GM23338 (cell line): Measurements from ENCODE around the gene MYOZ2. TPM values are rescaled to one million over a fixed set of nuclear protein-coding genes. Genes with fewer than 3 reads are reported as not detected.

Experiments
- ATAC-seq: fragments of 200-7000 bp; cut with Tn5 transposase; 3 replicates; pipeline ENCODE4 v1.9.1; 2020
- DNase-seq: peaks from one replicate; pipeline ENCODE4 v3.0.0-alpha.2; 2015; ENCODE audit warnings: low spot score
- H2AFZ ChIP-seq: fragments of 200-600 bp; sonication (generic); 2 replicates; pipeline ENCODE4 v1.8.0; 2016; ENCODE audit warnings: antibody characterized with exemption, mild to moderate bottlenecking, moderate library complexity
- H3F3A ChIP-seq: fragments of 200-600 bp; sonication (generic); replicated peaks from 2 replicates; pipeline ENCODE4 v1.8.0; 2017; ENCODE audit warnings: antibody characterized with exemption, mixed run types, low read depth
- H3K27ac ChIP-seq: fragments of 200-600 bp; sonication (generic); 2 replicates; pipeline ENCODE4 v1.6.1; 2016; ENCODE audit warnings: low read depth
- H3K27me3 ChIP-seq: fragments of 200-600 bp; sonication (generic); 2 replicates; pipeline ENCODE4 v1.8.0; 2016; ENCODE audit warnings: mild to moderate bottlenecking, mixed run types, moderate library complexity; ENCODE audit not compliant: insufficient read depth
- H3K36me3 ChIP-seq: fragments of 200-600 bp; sonication (generic); 2 replicates; pipeline ENCODE4 v1.8.0; 2016; ENCODE audit warnings: mild to moderate bottlenecking; ENCODE audit not compliant: insufficient read depth
- H3K4me1 ChIP-seq: fragments of 200-600 bp; sonication (generic); 2 replicates; pipeline ENCODE4 v1.8.0; 2016; ENCODE audit warnings: mild to moderate bottlenecking, moderate library complexity; ENCODE audit not compliant: insufficient read depth
- H3K4me2 ChIP-seq: fragments of 200-600 bp; sonication (generic); 2 replicates; pipeline ENCODE4 v1.7.1; 2017; ENCODE audit warnings: mixed run types
- H3K4me3 ChIP-seq: fragments of 200-600 bp; sonication (generic); 2 replicates; pipeline ENCODE4 v1.6.1; 2016; ENCODE audit warnings: mixed run types
- H3K79me2 ChIP-seq: fragments of 200-600 bp; sonication (generic); replicated peaks from 2 replicates; pipeline ENCODE4 v1.8.0; 2017; ENCODE audit warnings: mild to moderate bottlenecking; ENCODE audit not compliant: insufficient read depth
- H3K9me2 ChIP-seq: fragments of 200-600 bp; sonication (generic); 2 replicates; pipeline ENCODE4 v1.8.0; 2017; ENCODE audit not compliant: insufficient read depth
- H4K20me1 ChIP-seq: fragments of 200-600 bp; sonication (generic); replicated peaks from 2 replicates; pipeline ENCODE4 v1.8.0; 2017; ENCODE audit warnings: mild to moderate bottlenecking; ENCODE audit not compliant: insufficient read depth
- H3K27ac Mint-ChIP-seq: 2 replicates; pipeline ENCODE4 v1.8.0; 2020; ENCODE audit warnings: inconsistent platforms, mild to moderate bottlenecking, moderate library complexity, mixed read lengths
- H3K27me3 Mint-ChIP-seq: 3 replicates; pipeline ENCODE4 v1.8.0; 2022; ENCODE audit warnings: low read depth, mild to moderate bottlenecking, moderate library complexity, mixed read lengths, inconsistent platforms; ENCODE audit not compliant: insufficient read depth, poor library complexity
- H3K36me3 Mint-ChIP-seq: 3 replicates; pipeline ENCODE4 v1.8.0; 2021; ENCODE audit warnings: low read depth, mild to moderate bottlenecking, inconsistent platforms, moderate library complexity, mixed read lengths
- H3K4me1 Mint-ChIP-seq: 3 replicates; pipeline ENCODE4 v1.8.0; 2020; ENCODE audit warnings: mild to moderate bottlenecking, inconsistent platforms, mixed read lengths
- H3K4me3 Mint-ChIP-seq: 3 replicates; pipeline ENCODE4 v1.8.0; 2021; ENCODE audit warnings: moderate library complexity, mild to moderate bottlenecking, inconsistent platforms, mixed read lengths
- H3K9me3 Mint-ChIP-seq: 3 replicates; pipeline ENCODE4 v1.8.0; 2020; ENCODE audit warnings: moderate library complexity, mild to moderate bottlenecking, inconsistent platforms, mixed read lengths
- EZH2 ChIP-seq: fragments of 200-600 bp; sonication (generic); IDR thresholded peaks from one replicate; pipeline ENCODE4 v1.8.0; 2017; ENCODE audit warnings: antibody characterized with exemption, mild to moderate bottlenecking, low read depth; ENCODE audit not compliant: unreplicated experiment
- EZH2phosphoT487 ChIP-seq: fragments of 200-600 bp; sonication (generic); IDR thresholded peaks from one replicate; pipeline ENCODE4 v1.8.1; 2018; ENCODE audit warnings: antibody characterized with exemption; ENCODE audit not compliant: unreplicated experiment
- JUNB ChIP-seq: IDR thresholded peaks from one replicate; pipeline ENCODE4 v1.6.1; 2016; ENCODE audit warnings: antibody characterized with exemption; ENCODE audit not compliant: unreplicated experiment
- NANOG ChIP-seq: IDR thresholded peaks from 2 replicates; pipeline ENCODE4 v1.6.1; 2016; ENCODE audit warnings: antibody characterized with exemption, borderline replicate concordance
- POLR2AphosphoS5 ChIP-seq: IDR thresholded peaks from 2 replicates; pipeline ENCODE4 v1.6.1; 2016; ENCODE audit warnings: antibody characterized with exemption, low read depth
- STAT1 ChIP-seq: IDR thresholded peaks from one replicate; pipeline ENCODE4 v1.6.1; 2016; ENCODE audit warnings: antibody characterized with exemption; ENCODE audit not compliant: unreplicated experiment
- ZNF114 ChIP-seq: fragments of 250-450 bp; sonication (Bioruptor Pico); IDR thresholded peaks from 2 replicates; pipeline ENCODE4 v1.5.0; 2020; ENCODE audit warnings: mild to moderate bottlenecking, moderate library complexity
- ZNF331 ChIP-seq: fragments of 250-450 bp; sonication (Bioruptor Pico); IDR thresholded peaks from 2 replicates; pipeline ENCODE4 v1.5.0; 2020; ENCODE audit warnings: low read depth, mild to moderate bottlenecking, moderate library complexity
- long read RNA-seq: library from polyadenylated mRNA; unstranded; transcript quantifications from one replicate; pipeline ENCODE4 v2.0.0, GENCODE V29; 2020; ENCODE audit not compliant: unreplicated experiment
- polyA plus RNA-seq: library from polyadenylated mRNA; unstranded; fragments of >200 nt; fragmentation: Nextera tagmentation; extraction: Ambion mirVana; gene quantifications from 2 replicates; pipeline ENCODE4 v1.2.1, GENCODE V29; 2016
- total RNA-seq: library from RNA; depleted of rRNA; stranded (reverse); fragments of >200 nt; shearing (Covaris generic); gene quantifications from 2 replicates; pipeline ENCODE4 v1.2.3, GENCODE V29; 2014; rRNA removed
- TF ChIP-seq, protein P1 (sequence below): IDR thresholded peaks from 2 replicates; pipeline ENCODE4 v1.6.1; 2016; ENCODE audit warnings: antibody characterized with exemption
- TF ChIP-seq, protein P2 (sequence below), 2 experiments: fragments of 200-600 bp in 1 of 2; sonication (generic) in 1 of 2; conservative IDR thresholded peaks; 2 replicates each; pipeline versions ENCODE4 v1.5.1 to v1.6.1; 2016 to 2017; ENCODE audit warnings: antibody characterized with exemption in 2 of 2, low read depth in 2 of 2, mild to moderate bottlenecking in 2 of 2, moderate library complexity in 1 of 2
- TF ChIP-seq, protein P3 (sequence below): fragments of 250-450 bp; sonication (Bioruptor Pico); IDR thresholded peaks from 2 replicates; pipeline ENCODE4 v1.5.0; 2020; ENCODE audit warnings: mild to moderate bottlenecking, moderate library complexity
- TF ChIP-seq, protein P4 (sequence below): IDR thresholded peaks from one replicate; pipeline ENCODE4 v1.6.1; 2018; ENCODE audit warnings: antibody characterized with exemption; ENCODE audit not compliant: unreplicated experiment

Gene MYOZ2
- total RNA-seq: not detected in 2 replicates
- 0.10 TPM in 1 of 2 replicates, not detected in the other for polyA plus RNA-seq
- long read RNA-seq: 0 reads

DNA sequence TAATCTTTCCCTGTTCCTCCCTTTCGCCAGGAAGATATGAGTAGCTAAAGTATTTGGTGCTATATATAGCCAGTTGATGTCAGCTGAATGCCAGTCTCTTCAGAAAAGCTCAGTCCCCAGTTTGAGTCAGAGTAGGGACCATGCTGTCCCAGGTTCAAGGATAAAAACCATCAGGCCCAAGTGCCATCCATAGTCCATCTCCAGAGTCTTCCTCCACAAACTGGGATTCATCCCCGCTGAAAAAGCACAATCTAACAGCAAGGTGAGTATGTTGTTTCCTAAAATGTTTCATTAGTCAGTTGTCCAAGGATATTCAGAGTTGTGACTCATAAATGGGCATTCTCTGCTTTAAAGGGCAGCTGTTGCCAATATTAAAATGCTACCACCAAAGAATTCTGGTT is at the start of gene MYOZ2:
MYOZ2 (plus strand) TSS at position 112 of the 401 bp plus-strand sequence. CDS start 694 bp downstream, outside the sequence.
- DNase-seq (no peak), ATAC-seq (no peak)
- H3K4me1 Mint-ChIP-seq: peaks cover 3% of the 10 kb centered on the region
- no peak within 1 kb of the TSS for H3K27ac Mint-ChIP-seq
- H2AFZ ChIP-seq: peak within 1 kb of the TSS; percentile 20; the same call in 1 of the 2 replicates
- no peaks in the 10 kb centered on the region for H3K36me3 Mint-ChIP-seq
- H3K4me1 ChIP-seq: no peaks in the 10 kb centered on the region
- H3K4me3 Mint-ChIP-seq: no peak within 1 kb of the TSS
- no peaks in the 10 kb centered on the region for H3F3A ChIP-seq
- H3K27ac ChIP-seq: no peak within 1 kb of the TSS
- H4K20me1 ChIP-seq: no peaks in the 10 kb centered on the region
- H3K79me2 ChIP-seq: no peaks in the 10 kb centered on the region
- no peak for TF ChIP-seq STAT1
- TF ChIP-seq, protein P1, sequence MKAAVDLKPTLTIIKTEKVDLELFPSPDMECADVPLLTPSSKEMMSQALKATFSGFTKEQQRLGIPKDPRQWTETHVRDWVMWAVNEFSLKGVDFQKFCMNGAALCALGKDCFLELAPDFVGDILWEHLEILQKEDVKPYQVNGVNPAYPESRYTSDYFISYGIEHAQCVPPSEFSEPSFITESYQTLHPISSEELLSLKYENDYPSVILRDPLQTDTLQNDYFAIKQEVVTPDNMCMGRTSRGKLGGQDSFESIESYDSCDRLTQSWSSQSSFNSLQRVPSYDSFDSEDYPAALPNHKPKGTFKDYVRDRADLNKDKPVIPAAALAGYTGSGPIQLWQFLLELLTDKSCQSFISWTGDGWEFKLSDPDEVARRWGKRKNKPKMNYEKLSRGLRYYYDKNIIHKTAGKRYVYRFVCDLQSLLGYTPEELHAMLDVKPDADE: no peak
- TF ChIP-seq, protein P2, sequence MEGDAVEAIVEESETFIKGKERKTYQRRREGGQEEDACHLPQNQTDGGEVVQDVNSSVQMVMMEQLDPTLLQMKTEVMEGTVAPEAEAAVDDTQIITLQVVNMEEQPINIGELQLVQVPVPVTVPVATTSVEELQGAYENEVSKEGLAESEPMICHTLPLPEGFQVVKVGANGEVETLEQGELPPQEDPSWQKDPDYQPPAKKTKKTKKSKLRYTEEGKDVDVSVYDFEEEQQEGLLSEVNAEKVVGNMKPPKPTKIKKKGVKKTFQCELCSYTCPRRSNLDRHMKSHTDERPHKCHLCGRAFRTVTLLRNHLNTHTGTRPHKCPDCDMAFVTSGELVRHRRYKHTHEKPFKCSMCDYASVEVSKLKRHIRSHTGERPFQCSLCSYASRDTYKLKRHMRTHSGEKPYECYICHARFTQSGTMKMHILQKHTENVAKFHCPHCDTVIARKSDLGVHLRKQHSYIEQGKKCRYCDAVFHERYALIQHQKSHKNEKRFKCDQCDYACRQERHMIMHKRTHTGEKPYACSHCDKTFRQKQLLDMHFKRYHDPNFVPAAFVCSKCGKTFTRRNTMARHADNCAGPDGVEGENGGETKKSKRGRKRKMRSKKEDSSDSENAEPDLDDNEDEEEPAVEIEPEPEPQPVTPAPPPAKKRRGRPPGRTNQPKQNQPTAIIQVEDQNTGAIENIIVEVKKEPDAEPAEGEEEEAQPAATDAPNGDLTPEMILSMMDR (conservative IDR thresholded peaks at IDR 0.05; ENCODE audit: low read depth in 2 of 2): no peak
- TF ChIP-seq, protein P3, sequence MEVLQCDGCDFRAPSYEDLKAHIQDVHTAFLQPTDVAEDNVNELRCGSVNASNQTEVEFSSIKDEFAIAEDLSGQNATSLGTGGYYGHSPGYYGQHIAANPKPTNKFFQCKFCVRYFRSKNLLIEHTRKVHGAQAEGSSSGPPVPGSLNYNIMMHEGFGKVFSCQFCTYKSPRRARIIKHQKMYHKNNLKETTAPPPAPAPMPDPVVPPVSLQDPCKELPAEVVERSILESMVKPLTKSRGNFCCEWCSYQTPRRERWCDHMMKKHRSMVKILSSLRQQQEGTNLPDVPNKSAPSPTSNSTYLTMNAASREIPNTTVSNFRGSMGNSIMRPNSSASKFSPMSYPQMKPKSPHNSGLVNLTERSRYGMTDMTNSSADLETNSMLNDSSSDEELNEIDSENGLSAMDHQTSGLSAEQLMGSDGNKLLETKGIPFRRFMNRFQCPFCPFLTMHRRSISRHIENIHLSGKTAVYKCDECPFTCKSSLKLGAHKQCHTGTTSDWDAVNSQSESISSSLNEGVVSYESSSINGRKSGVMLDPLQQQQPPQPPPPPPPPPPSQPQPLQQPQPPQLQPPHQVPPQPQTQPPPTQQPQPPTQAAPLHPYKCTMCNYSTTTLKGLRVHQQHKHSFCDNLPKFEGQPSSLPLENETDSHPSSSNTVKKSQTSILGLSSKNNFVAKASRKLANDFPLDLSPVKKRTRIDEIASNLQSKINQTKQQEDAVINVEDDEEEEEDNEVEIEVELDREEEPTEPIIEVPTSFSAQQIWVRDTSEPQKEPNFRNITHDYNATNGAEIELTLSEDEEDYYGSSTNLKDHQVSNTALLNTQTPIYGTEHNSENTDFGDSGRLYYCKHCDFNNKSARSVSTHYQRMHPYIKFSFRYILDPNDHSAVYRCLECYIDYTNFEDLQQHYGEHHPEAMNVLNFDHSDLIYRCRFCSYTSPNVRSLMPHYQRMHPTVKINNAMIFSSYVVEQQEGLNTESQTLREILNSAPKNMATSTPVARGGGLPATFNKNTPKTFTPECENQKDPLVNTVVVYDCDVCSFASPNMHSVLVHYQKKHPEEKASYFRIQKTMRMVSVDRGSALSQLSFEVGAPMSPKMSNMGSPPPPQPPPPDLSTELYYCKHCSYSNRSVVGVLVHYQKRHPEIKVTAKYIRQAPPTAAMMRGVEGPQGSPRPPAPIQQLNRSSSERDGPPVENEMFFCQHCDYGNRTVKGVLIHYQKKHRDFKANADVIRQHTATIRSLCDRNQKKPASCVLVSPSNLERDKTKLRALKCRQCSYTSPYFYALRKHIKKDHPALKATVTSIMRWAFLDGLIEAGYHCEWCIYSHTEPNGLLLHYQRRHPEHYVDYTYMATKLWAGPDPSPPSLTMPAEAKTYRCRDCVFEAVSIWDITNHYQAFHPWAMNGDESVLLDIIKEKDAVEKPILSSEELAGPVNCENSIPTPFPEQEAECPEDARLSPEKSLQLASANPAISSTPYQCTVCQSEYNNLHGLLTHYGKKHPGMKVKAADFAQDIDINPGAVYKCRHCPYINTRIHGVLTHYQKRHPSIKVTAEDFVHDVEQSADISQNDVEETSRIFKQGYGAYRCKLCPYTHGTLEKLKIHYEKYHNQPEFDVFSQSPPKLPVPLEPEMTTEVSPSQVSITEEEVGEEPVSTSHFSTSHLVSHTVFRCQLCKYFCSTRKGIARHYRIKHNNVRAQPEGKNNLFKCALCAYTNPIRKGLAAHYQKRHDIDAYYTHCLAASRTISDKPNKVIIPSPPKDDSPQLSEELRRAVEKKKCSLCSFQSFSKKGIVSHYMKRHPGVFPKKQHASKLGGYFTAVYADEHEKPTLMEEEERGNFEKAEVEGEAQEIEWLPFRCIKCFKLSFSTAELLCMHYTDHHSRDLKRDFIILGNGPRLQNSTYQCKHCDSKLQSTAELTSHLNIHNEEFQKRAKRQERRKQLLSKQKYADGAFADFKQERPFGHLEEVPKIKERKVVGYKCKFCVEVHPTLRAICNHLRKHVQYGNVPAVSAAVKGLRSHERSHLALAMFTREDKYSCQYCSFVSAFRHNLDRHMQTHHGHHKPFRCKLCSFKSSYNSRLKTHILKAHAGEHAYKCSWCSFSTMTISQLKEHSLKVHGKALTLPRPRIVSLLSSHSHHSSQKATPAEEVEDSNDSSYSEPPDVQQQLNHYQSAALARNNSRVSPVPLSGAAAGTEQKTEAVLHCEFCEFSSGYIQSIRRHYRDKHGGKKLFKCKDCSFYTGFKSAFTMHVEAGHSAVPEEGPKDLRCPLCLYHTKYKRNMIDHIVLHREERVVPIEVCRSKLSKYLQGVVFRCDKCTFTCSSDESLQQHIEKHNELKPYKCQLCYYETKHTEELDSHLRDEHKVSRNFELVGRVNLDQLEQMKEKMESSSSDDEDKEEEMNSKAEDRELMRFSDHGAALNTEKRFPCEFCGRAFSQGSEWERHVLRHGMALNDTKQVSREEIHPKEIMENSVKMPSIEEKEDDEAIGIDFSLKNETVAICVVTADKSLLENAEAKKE (CRISPR knock-in tag): no peak
- no peak for TF ChIP-seq JUNB
- no peak for TF ChIP-seq POLR2AphosphoS5
- TF ChIP-seq, protein P4, sequence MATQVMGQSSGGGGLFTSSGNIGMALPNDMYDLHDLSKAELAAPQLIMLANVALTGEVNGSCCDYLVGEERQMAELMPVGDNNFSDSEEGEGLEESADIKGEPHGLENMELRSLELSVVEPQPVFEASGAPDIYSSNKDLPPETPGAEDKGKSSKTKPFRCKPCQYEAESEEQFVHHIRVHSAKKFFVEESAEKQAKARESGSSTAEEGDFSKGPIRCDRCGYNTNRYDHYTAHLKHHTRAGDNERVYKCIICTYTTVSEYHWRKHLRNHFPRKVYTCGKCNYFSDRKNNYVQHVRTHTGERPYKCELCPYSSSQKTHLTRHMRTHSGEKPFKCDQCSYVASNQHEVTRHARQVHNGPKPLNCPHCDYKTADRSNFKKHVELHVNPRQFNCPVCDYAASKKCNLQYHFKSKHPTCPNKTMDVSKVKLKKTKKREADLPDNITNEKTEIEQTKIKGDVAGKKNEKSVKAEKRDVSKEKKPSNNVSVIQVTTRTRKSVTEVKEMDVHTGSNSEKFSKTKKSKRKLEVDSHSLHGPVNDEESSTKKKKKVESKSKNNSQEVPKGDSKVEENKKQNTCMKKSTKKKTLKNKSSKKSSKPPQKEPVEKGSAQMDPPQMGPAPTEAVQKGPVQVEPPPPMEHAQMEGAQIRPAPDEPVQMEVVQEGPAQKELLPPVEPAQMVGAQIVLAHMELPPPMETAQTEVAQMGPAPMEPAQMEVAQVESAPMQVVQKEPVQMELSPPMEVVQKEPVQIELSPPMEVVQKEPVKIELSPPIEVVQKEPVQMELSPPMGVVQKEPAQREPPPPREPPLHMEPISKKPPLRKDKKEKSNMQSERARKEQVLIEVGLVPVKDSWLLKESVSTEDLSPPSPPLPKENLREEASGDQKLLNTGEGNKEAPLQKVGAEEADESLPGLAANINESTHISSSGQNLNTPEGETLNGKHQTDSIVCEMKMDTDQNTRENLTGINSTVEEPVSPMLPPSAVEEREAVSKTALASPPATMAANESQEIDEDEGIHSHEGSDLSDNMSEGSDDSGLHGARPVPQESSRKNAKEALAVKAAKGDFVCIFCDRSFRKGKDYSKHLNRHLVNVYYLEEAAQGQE: no peak
- TF ChIP-seq ZNF114: no peak
- no peak for TF ChIP-seq EZH2phosphoT487
- TF ChIP-seq NANOG: no peak
- no peak for TF ChIP-seq ZNF331 (CRISPR knock-in tag)
- no peak for TF ChIP-seq EZH2
- no peak within 1 kb of the TSS for H3K4me3 ChIP-seq
- no peak within 1 kb of the TSS for H3K4me2 ChIP-seq
- H3K36me3 ChIP-seq: no peaks in the 10 kb centered on the region
- no peaks in the 10 kb centered on the region for H3K9me2 ChIP-seq
- H3K27me3 ChIP-seq: no peaks in the 10 kb centered on the region
- no peaks in the 10 kb centered on the region for H3K9me3 Mint-ChIP-seq
- H3K27me3 Mint-ChIP-seq: no peaks in the 10 kb centered on the region
